ENCODE measurements around the gene MYO9B. TPM values are rescaled to one million over a fixed set of nuclear protein-coding genes. Genes with fewer than 3 reads are reported as not detected.

MYO9B gene
- total RNA-seq, 1 experiment from 2014 or later, result 94.3 TPM

GRCh38 chr19:17226002-17226933, 150.7 kb downstream of the MYO9B start, which contains the start of gene OCEL1 (continued):
- TF ChIP-seq ZNF512 (CRISPR knock-in tag; IDR thresholded peaks at IDR 0.05; ENCODE audit: borderline replicate concordance) (no peak), HMGXB4 (CRISPR knock-in tag; IDR thresholded peaks at IDR 0.05) (peak; percentile 75; the same call in 1 of the 2 replicates), ZNF425 (CRISPR knock-in tag; conservative IDR thresholded peaks at IDR 0.05) (no peak), ATF1 (CRISPR knock-in tag; IDR thresholded peaks at IDR 0.05) (no peak), TCF7 (CRISPR knock-in tag; IDR thresholded peaks at IDR 0.05; ENCODE audit: low read depth) (no peak), IRF1 (CRISPR knock-in tag; IDR thresholded peaks at IDR 0.05) (no peak), SMAD4 (CRISPR knock-in tag; IDR thresholded peaks at IDR 0.05) (no peak), GTF2I (CRISPR knock-in tag; conservative IDR thresholded peaks at IDR 0.05) (no peak), MLX (CRISPR knock-in tag; IDR thresholded peaks at IDR 0.05) (no peak), ZNF138 (CRISPR knock-in tag; conservative IDR thresholded peaks at IDR 0.05) (no peak), HMGA2 (CRISPR knock-in tag; IDR thresholded peaks at IDR 0.05) (no peak), OVOL2 (CRISPR knock-in tag; IDR thresholded peaks at IDR 0.05; ENCODE audit: borderline replicate concordance) (no peak), E2F5 (CRISPR knock-in tag; IDR thresholded peaks at IDR 0.05) (0 out of 2 replicates have a peak, but pooled peaks have one; percentile 22), ATF3 (CRISPR knock-in tag; conservative IDR thresholded peaks at IDR 0.05) (no peak), PRRX2 (CRISPR knock-in tag; IDR thresholded peaks at IDR 0.05) (no peak), ZNF219 (CRISPR knock-in tag; IDR thresholded peaks at IDR 0.05; ENCODE audit: borderline replicate concordance) (no peak), ZNF281 (CRISPR knock-in tag; IDR thresholded peaks at IDR 0.05) (no peak), NR3C1 (CRISPR knock-in tag; conservative IDR thresholded peaks at IDR 0.05; ENCODE audit: low read depth) (no peak), MYBL2 (CRISPR knock-in tag; IDR thresholded peaks at IDR 0.05) (0 out of 2 replicates have a peak, but pooled peaks have one; percentile 24), ZNF423 (CRISPR knock-in tag; IDR thresholded peaks at IDR 0.05) (peak; percentile 87), GABPB1 (CRISPR knock-in tag; IDR thresholded peaks at IDR 0.05) (0 out of 2 replicates have a peak, but pooled peaks have one; percentile 41), ZNF317 (CRISPR knock-in tag; IDR thresholded peaks at IDR 0.05; ENCODE audit: borderline replicate concordance, low read depth) (no peak), NFYB (CRISPR knock-in tag; conservative IDR thresholded peaks at IDR 0.05; ENCODE audit: low read depth) (peak; percentile 49; the same call in 1 of the 2 replicates), RELA (CRISPR knock-in tag; IDR thresholded peaks at IDR 0.05; ENCODE audit: borderline replicate concordance) (no peak), ETV6 (CRISPR knock-in tag; IDR thresholded peaks at IDR 0.05) (no peak)
